HepG2 (cell line): Measurements from ENCODE around the gene IL4I1.

Source experiments
- BRCA1 ChIP-seq: sonication (generic); formaldehyde crosslinking; IDR thresholded peaks from 2 replicates; pipeline ENCODE4 v1.4.0; 2020; ENCODE audit warnings: missing genetic modification reagents
- CTCF ChIP-seq: sonication (generic); formaldehyde crosslinking; IDR thresholded peaks from 2 replicates; pipeline ENCODE4 v1.5.0; 2020; ENCODE audit warnings: mild to moderate bottlenecking, missing genetic modification reagents, moderate library complexity
- HNF4G ChIP-seq, 2 experiments: sonication (generic) in 1 of 2; formaldehyde crosslinking in 1 of 2; IDR thresholded peaks; 2 replicates each; pipeline versions ENCODE4 v1.4.0 to v1.6.1; 2011 to 2020; ENCODE audit warnings: borderline replicate concordance in 2 of 2, low read depth in 2 of 2, mild to moderate bottlenecking in 2 of 2, low read length in 1 of 2, missing genetic modification reagents in 1 of 2, moderate library complexity in 1 of 2
- KDM1A ChIP-seq: IDR thresholded peaks from 2 replicates; pipeline ENCODE4 v1.6.1; 2016; ENCODE audit warnings: missing compliant biosample characterization
- KIAA2018 ChIP-seq: sonication (generic); formaldehyde crosslinking; IDR thresholded peaks from 2 replicates; pipeline ENCODE4 v1.5.0; 2020; ENCODE audit warnings: mild to moderate bottlenecking, missing genetic modification reagents, borderline replicate concordance
- NFE2L1 ChIP-seq: sonication (generic); formaldehyde crosslinking; IDR thresholded peaks from 2 replicates; pipeline ENCODE4 v1.4.0; 2020; ENCODE audit warnings: missing genetic modification reagents, mild to moderate bottlenecking, borderline replicate concordance
- TAF1 ChIP-seq: sonication (generic); formaldehyde crosslinking; IDR thresholded peaks from 2 replicates; pipeline ENCODE4 v1.4.0; 2020; ENCODE audit warnings: missing genetic modification reagents
- ZNF263 ChIP-seq: sonication (generic); formaldehyde crosslinking; IDR thresholded peaks from 2 replicates; pipeline ENCODE4 v1.4.0; 2020; ENCODE audit warnings: missing genetic modification reagents
- TF ChIP-seq, protein P1 (sequence below): IDR thresholded peaks from 2 replicates; pipeline ENCODE4 v1.6.1; 2016; ENCODE audit warnings: missing compliant biosample characterization, missing genetic modification reagents, borderline replicate concordance

GRCh38 chr19:49884109-49884508 lies 12.6 kb downstream of the IL4I1 start:
- TF ChIP-seq HNF4G (IDR thresholded peaks at IDR 0.05; ENCODE audit: borderline replicate concordance, low read depth, low read length) = no peak
- no peak for TF ChIP-seq HNF4G (CRISPR knock-in tag; IDR thresholded peaks at IDR 0.05; ENCODE audit: borderline replicate concordance, low read depth)
- TF ChIP-seq CTCF (CRISPR knock-in tag) = no peak
- TF ChIP-seq KIAA2018 (CRISPR knock-in tag) = no peak
- TF ChIP-seq BRCA1 (CRISPR knock-in tag) = no peak
- TF ChIP-seq, protein P1, sequence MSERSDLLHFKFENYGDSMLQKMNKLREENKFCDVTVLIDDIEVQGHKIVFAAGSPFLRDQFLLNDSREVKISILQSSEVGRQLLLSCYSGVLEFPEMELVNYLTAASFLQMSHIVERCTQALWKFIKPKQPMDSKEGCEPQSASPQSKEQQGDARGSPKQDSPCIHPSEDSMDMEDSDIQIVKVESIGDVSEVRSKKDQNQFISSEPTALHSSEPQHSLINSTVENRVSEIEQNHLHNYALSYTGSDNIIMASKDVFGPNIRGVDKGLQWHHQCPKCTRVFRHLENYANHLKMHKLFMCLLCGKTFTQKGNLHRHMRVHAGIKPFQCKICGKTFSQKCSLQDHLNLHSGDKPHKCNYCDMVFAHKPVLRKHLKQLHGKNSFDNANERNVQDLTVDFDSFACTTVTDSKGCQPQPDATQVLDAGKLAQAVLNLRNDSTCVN = no peak
- TF ChIP-seq TAF1 (CRISPR knock-in tag) = no peak
- no peak for TF ChIP-seq KDM1A (CRISPR knock-in tag)
- no peak for TF ChIP-seq NFE2L1
- no peak for TF ChIP-seq ZNF263 (CRISPR knock-in tag)
